ENCODE measurements around the gene ZNF512. TPM values are rescaled to one million over a fixed set of nuclear protein-coding genes. Genes with fewer than 3 reads are reported as not detected.

Gene ZNF512, protein sequence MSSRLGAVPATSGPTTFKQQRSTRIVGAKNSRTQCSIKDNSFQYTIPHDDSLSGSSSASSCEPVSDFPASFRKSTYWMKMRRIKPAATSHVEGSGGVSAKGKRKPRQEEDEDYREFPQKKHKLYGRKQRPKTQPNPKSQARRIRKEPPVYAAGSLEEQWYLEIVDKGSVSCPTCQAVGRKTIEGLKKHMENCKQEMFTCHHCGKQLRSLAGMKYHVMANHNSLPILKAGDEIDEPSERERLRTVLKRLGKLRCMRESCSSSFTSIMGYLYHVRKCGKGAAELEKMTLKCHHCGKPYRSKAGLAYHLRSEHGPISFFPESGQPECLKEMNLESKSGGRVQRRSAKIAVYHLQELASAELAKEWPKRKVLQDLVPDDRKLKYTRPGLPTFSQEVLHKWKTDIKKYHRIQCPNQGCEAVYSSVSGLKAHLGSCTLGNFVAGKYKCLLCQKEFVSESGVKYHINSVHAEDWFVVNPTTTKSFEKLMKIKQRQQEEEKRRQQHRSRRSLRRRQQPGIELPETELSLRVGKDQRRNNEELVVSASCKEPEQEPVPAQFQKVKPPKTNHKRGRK
- 7.8 and 16.3 TPM in 2 replicates for total RNA-seq (ENCODE audit: low replicate concordance)

DNA sequence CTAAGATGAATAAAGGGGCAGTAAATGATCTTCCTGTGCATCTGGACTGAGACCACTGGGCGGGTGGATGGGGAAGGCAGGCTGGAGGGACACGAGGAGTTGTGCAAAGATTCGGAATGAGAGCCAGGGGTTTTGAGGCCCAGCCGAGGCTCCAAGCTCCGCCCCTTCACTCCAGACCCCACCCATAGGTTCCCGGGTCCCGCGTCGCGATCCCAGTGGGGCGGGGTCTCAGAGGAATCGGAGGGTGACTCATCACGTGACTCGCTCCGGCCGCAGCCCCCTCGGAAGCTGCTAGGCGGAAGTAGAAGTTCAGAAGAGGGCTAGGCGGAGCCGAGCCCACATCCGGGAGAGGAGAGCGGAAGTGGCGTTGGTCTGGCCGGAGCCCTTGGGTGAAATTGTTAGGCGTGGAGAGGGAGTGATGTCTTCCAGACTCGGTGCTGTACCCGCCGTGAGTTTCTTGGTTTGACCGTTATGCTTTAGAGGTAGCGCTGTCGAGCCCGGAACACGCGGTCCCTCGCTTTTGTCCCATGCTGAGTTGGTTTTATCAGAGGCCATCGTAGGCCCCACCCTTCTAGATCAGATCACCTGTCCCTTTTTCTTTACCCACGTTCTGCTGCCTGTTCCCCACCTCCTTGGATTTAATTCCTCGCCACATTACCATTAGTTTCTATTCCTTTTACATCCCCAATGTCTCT is at the start of gene ZNF512:
ZNF512 (plus strand) TSS at position 348 of the 695 bp plus-strand sequence; CDS start at position 419, 71 bp downstream.

DNA sequence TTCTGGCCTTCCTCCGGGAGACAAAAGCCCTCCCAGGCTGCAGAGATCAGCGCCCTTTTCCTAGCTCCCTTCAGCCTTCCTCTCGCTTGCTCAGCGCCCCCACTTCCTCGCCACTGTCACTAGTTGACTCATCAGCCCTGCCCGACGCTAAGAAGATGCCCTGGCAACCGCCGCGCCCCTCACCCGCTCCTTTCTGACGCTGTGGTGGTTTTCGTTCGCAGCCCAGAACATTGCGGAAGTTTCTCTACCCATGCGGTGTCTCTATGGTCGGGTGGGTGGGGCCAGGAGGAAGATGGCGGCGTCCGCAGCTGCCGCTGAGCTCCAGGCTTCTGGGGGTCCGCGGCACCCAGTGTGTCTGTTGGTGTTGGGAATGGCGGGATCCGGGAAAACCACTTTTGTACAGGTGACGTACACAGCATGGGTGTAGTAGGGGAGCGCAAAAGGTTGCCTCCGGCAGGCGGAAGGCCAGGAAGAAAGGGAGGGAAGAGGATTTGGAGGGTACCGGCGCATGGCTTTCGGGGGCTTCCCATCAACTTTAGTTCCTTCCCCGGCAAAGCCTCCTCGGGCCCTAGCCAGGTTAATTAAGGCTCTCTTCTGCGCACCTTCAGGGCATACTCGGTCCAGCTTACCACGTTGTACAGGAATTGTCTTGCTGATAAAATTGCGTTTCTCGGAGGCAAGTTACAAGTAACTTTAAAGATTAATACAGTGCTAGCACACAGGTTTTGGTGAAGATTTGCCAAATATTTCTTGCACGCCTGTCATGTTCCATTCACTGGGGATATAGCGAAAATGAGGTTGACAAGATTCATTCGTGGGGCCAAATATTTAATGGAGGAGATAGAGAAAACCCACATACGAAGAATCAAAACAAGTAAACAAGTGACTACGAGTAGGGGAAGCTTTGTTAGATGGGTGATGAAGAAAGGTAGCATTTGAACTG is 46.2 kb downstream of the ZNF512 start, which contains the start of the genes CCDC121 and GPN1:
CCDC121 (minus strand) TSS at position 246 of the 943 bp plus-strand sequence. CDS start 1,213 bp downstream, outside the sequence.
GPN1 (plus strand) TSS at position 284 of the 943 bp plus-strand sequence; CDS start at position 293, 9 bp downstream.

DNA sequence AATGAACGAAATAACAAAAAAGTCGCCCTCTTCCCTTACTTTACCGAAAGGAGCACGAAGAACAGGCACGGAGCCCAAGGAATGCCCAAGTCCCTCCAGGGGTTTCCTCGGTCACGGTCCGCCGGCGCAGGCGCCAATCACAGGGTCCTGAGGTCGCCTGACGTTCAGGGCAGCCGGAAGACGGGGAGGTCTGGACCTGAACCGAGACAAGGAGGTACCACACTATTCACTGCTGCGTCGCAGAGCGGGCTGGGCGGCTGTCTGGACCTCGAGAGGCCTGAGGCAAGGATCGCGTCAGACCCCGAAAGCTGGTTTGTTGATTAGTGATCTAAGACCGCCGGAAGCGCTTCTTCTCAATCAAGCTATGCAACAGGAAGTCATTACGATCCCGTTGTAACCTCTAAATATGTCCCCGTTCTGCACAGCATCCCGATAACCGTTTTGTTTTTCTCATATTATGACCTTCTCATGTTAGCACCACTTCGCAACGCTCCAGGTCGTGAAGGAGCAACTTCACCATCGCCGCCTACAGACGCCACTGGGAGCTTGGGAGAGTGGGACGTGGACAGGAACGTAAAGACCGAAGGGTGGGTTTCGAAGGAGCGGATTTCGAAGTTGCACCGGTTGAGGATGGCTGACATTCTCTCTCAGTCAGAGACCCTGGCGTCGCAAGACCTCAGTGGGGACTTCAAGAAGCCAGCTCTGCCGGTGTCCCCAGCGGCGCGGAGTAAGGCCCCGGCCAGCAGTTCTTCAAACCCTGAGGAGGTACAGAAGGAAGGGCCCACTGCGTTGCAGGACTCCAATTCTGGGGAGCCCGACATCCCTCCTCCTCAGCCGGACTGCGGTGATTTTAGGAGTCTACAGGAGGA is 80.7 kb downstream of the ZNF512 start, which contains the start of the genes SLC4A1AP and SUPT7L:
SLC4A1AP (plus strand) TSS at position 605 of the 869 bp plus-strand sequence; CDS start at position 631, 26 bp downstream.
SUPT7L (minus strand) TSS at position 330 of the 869 bp plus-strand sequence. CDS start 1,422 bp downstream, outside the sequence.

Other genes starting within 250 kb of the ZNF512 start
- 13.1 and 19.6 TPM in 2 replicates for gene GTF3C2, start 226.3 kb upstream of the ZNF512 start, total RNA-seq (ENCODE audit: low replicate concordance)
- gene EIF2B4, start 212.7 kb upstream of the ZNF512 start, total RNA-seq (ENCODE audit: low replicate concordance) = 29.5 and 51.1 TPM in 2 replicates
- gene SNX17, start 212.4 kb upstream of the ZNF512 start, total RNA-seq (ENCODE audit: low replicate concordance) = 100 and 134 TPM in 2 replicates
- 5.4 and 7.9 TPM in 2 replicates for gene ZNF513, start 202.3 kb upstream of the ZNF512 start, total RNA-seq (ENCODE audit: low replicate concordance)
- gene PPM1G, start 173.5 kb upstream of the ZNF512 start, total RNA-seq (ENCODE audit: low replicate concordance) = 93.1 and 102 TPM in 2 replicates
- 106 TPM in 2 replicates for gene NRBP1, start 154.4 kb upstream of the ZNF512 start, total RNA-seq (ENCODE audit: low replicate concordance)
- gene KRTCAP3, start 140.7 kb upstream of the ZNF512 start, total RNA-seq (ENCODE audit: low replicate concordance) = not detected in 2 replicates
- gene IFT172, start 93.3 kb upstream of the ZNF512 start, total RNA-seq (ENCODE audit: low replicate concordance) = 28.8 and 79.4 TPM in 2 replicates
- 15.9 and 31.8 TPM in 2 replicates for gene FNDC4, start 87.8 kb upstream of the ZNF512 start, total RNA-seq (ENCODE audit: low replicate concordance)
- gene GCKR, start 86.2 kb upstream of the ZNF512 start, total RNA-seq (ENCODE audit: low replicate concordance) = 0.12 and 3.5 TPM in 2 replicates
- 2.1 and 2.4 TPM in 2 replicates for gene CCDC121, start 46.0 kb downstream of the ZNF512 start, total RNA-seq (ENCODE audit: low replicate concordance)
- gene GPN1, start 46.0 kb downstream of the ZNF512 start, total RNA-seq (ENCODE audit: low replicate concordance) = 29.0 and 30.4 TPM in 2 replicates
- gene SUPT7L, start 80.6 kb downstream of the ZNF512 start, total RNA-seq (ENCODE audit: low replicate concordance) = 14.4 and 17.9 TPM in 2 replicates
- gene SLC4A1AP, start 80.8 kb downstream of the ZNF512 start, total RNA-seq (ENCODE audit: low replicate concordance) = 20.0 and 24.1 TPM in 2 replicates
- 13.1 and 74.1 TPM in 2 replicates for gene MRPL33, start 188.7 kb downstream of the ZNF512 start, total RNA-seq (ENCODE audit: low replicate concordance)

Measured in smooth muscle cell of the coronary artery (primary cell).